Liver (tissue), 3 donors: ENCODE results near the gene ZFYVE9.

Experiments used
- ATF3 ChIP-seq: IDR thresholded peaks from 2 replicates; pipeline ENCODE4 v1.6.1; 2016; ENCODE audit warnings: antibody characterized with exemption
- CTCF ChIP-seq: fragments of 150-350 bp; IDR thresholded peaks from 2 replicates; pipeline ENCODE4 v1.5.1; 2017; ENCODE audit warnings: improper control_type of control experiment, low read depth, low read length; ENCODE audit not compliant: missing input control
- GABPA ChIP-seq, 2 donors: IDR thresholded peaks in 1 of 2; conservative IDR thresholded peaks in 1 of 2; 2 replicates each; pipeline ENCODE4 v1.6.1; 2016; ENCODE audit warnings: antibody characterized with exemption in 2 of 2, mild to moderate bottlenecking in 1 of 2, moderate library complexity in 1 of 2
- MAX ChIP-seq: IDR thresholded peaks from 2 replicates; pipeline ENCODE4 v1.6.1; 2016; ENCODE audit warnings: antibody characterized with exemption
- NR2F2 ChIP-seq: IDR thresholded peaks from 2 replicates; pipeline ENCODE4 v1.6.1; 2016; ENCODE audit warnings: antibody characterized with exemption
- RAD21 ChIP-seq, 2 donors: IDR thresholded peaks; 2 replicates each; pipeline ENCODE4 v1.6.1; 2016; ENCODE audit warnings: antibody characterized with exemption in 2 of 2, mild to moderate bottlenecking in 2 of 2
- SP1 ChIP-seq: IDR thresholded peaks from 2 replicates; pipeline ENCODE4 v1.6.1; 2018; ENCODE audit warnings: antibody characterized with exemption, mild to moderate bottlenecking
- YY1 ChIP-seq: IDR thresholded peaks from 2 replicates; pipeline ENCODE4 v1.6.1; 2016; ENCODE audit warnings: antibody characterized with exemption, mild to moderate bottlenecking
- donor health status: healthy.
- donor health status: healthy.

- TF ChIP-seq RAD21 (IDR thresholded peaks at IDR 0.05) (no peak), MAX (no peak), CTCF (no peak), SP1 (no peak), YY1 (no peak), GABPA (IDR thresholded peaks at IDR 0.05 in 1 of 2, conservative IDR thresholded peaks at IDR 0.05 in 1 of 2) (no peak), NR2F2 (no peak), ATF3 (no peak)
These were observed 37.2 kb downstream of the ZFYVE9 start for GRCh38 chr1:52179073-52179472.
